Esophagus squamous epithelium (tissue), 4 donors: Measurements from ENCODE around the gene TRIM62.

ENCODE experiments used
- POLR2A ChIP-seq, 4 donors: fragments of 450-650 bp; IDR thresholded peaks; one replicate each; pipeline ENCODE4 v1.6.1; 2017; ENCODE audit warnings: antibody characterized with exemption in 4 of 4, mild to moderate bottlenecking in 4 of 4, moderate library complexity in 3 of 4
- TF ChIP-seq, protein P1 (sequence below), 6 experiments: fragments of 450-650 bp in 4 of 6; fragments of 200-600 bp in 2 of 6; sonication (generic) in 2 of 6; IDR thresholded peaks; one replicate each; pipeline ENCODE4 v1.5.1; 2016 to 2019; ENCODE audit warnings: antibody characterized with exemption in 6 of 6, mild to moderate bottlenecking in 4 of 6, moderate library complexity in 4 of 6

DNA sequence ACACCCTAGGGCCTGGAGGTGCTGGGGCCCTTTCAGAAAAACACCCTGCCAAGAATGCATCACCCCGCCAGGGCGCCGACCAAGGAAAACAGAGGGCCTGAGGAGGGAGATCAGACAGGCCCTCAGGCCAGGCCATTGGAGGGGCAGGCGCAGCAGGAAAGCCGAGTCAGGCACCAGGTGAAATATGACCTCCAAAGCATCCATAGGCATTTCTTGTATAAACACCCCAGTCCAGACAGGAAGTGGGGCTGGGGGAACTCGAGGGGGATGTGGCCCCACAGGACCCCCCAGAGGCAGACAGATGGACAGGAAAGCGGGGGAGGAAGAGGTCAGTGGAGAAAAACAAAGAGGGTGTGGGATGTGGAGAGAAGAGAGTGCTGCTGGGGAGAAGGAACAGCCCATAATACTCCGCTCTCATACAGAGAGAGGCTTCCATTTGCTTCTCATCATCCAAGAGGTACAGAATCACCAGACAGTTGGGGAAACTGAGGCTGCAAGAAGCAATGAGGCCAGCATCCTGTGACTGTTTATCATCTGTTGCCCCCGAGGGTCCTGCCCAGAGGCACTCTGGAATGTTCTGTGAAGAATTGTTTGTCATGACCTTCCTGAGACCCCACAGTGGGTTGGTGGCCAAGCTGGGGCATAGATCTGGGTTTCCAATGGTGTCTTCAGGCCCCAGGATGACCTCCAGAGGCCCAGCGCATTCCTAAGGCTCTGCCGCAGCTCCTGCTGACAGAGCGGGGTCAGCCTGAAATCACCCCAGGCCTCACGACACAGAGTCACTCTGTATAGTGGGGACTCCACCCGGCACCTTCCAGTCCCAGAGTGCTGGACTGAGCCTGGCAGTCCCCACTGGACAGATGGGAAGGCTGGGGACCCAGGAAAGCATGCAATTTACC is 18.0 kb downstream of the TRIM62 start:
- no peak for TF ChIP-seq POLR2A (IDR thresholded peaks at IDR 0.05)
- TF ChIP-seq, protein P1, sequence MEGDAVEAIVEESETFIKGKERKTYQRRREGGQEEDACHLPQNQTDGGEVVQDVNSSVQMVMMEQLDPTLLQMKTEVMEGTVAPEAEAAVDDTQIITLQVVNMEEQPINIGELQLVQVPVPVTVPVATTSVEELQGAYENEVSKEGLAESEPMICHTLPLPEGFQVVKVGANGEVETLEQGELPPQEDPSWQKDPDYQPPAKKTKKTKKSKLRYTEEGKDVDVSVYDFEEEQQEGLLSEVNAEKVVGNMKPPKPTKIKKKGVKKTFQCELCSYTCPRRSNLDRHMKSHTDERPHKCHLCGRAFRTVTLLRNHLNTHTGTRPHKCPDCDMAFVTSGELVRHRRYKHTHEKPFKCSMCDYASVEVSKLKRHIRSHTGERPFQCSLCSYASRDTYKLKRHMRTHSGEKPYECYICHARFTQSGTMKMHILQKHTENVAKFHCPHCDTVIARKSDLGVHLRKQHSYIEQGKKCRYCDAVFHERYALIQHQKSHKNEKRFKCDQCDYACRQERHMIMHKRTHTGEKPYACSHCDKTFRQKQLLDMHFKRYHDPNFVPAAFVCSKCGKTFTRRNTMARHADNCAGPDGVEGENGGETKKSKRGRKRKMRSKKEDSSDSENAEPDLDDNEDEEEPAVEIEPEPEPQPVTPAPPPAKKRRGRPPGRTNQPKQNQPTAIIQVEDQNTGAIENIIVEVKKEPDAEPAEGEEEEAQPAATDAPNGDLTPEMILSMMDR (IDR thresholded peaks at IDR 0.05) = no peak
